ENCODE data around the gene TRPV2. TPM values are rescaled to one million over a fixed set of nuclear protein-coding genes. Genes with fewer than 3 reads are reported as not detected.

TRPV2 gene
- total RNA-seq, 2 donors from 2014 or later: 7.1 to 11.0 TPM

- no peaks in the 10 kb centered on the region for H3K9me3 ChIP-seq
- H3K27ac ChIP-seq: peak overlapping the region; percentile 35 to 49
- TF ChIP-seq CTCF (IDR thresholded peaks at IDR 0.05): no peak
- no peak for TF ChIP-seq POLR2A (IDR thresholded peaks at IDR 0.05)
- no peak for TF ChIP-seq POLR2AphosphoS5 (IDR thresholded peaks at IDR 0.05)
- no peaks in the 10 kb centered on the region for H3K36me3 ChIP-seq
- DNase-seq (ENCODE audit: low spot score): no peak
- no peak overlapping the region for H3K4me3 ChIP-seq
- 75% methylated on average over 8 of the region's 8 CpGs for WGBS
- no peaks in the 10 kb centered on the region for H3K4me1 ChIP-seq (replicated peaks)
- intact Hi-C loops (cut with DNase I): no loop called here
- H3K27me3 ChIP-seq (replicated peaks; ENCODE audit: insufficient read depth): no peaks in the 10 kb centered on the region
Measured at GRCh38 chr17:16477666-16478065, 62.3 kb downstream of the TRPV2 start.

- WGBS: 64% methylated on average over 6 of the region's 6 CpGs
- Histone ChIP-seq H3K4me1 (replicated peaks) (no peaks in the 10 kb centered on the region), H3K9me3 (no peaks in the 10 kb centered on the region), H3K4me3 (no peak overlapping the region), H3K36me3 (no peaks in the 10 kb centered on the region), H3K27me3 (replicated peaks; ENCODE audit: insufficient read depth) (no peaks in the 10 kb centered on the region), H3K27ac (peak overlapping the region in 1 of 2 donors; percentile 27)
- DNase-seq (ENCODE audit: low spot score): no peak
- TF ChIP-seq CTCF (IDR thresholded peaks at IDR 0.05) (no peak), POLR2A (IDR thresholded peaks at IDR 0.05) (no peak), POLR2AphosphoS5 (IDR thresholded peaks at IDR 0.05) (no peak)
- intact Hi-C loops (cut with DNase I): no loop called here
Measured at GRCh38 chr17:16478649-16479048, 63.3 kb downstream of the TRPV2 start.

- 92% methylated on average over 2 of the region's 2 CpGs for WGBS
Measured at GRCh38 chr17:16479264-16479663, 63.9 kb downstream of the TRPV2 start.

GRCh38 chr17:16480995-16481394 is 65.6 kb downstream of the TRPV2 start:
- DNase-seq (ENCODE audit: low spot score): no peak
- no peaks in the 10 kb centered on the region for H3K4me1 ChIP-seq (replicated peaks)
- intact Hi-C loops (cut with DNase I): no loop called here
- H3K27ac ChIP-seq: no peak overlapping the region
- no peaks in the 10 kb centered on the region for H3K9me3 ChIP-seq
- H3K36me3 ChIP-seq: no peaks in the 10 kb centered on the region
- TF ChIP-seq CTCF (IDR thresholded peaks at IDR 0.05): no peak
- no peak for TF ChIP-seq POLR2A (IDR thresholded peaks at IDR 0.05)
- 79% methylated on average over 6 of the region's 6 CpGs for WGBS
- no peaks in the 10 kb centered on the region for H3K27me3 ChIP-seq (replicated peaks; ENCODE audit: insufficient read depth)
- no peak overlapping the region for H3K4me3 ChIP-seq

More at GRCh38 chr17:16479264-16479663, 63.9 kb downstream of the TRPV2 start:
- intact Hi-C loops (cut with DNase I): no loop called here
- no peak overlapping the region for H3K27ac ChIP-seq
- H3K9me3 ChIP-seq: no peaks in the 10 kb centered on the region
- no peaks in the 10 kb centered on the region for H3K4me1 ChIP-seq (replicated peaks)
- no peak overlapping the region for H3K4me3 ChIP-seq
- no peak for TF ChIP-seq POLR2A (IDR thresholded peaks at IDR 0.05)
- no peak for TF ChIP-seq CTCF (IDR thresholded peaks at IDR 0.05)
- no peak for TF ChIP-seq POLR2AphosphoS5 (IDR thresholded peaks at IDR 0.05)
- H3K36me3 ChIP-seq: no peaks in the 10 kb centered on the region
- H3K27me3 ChIP-seq (replicated peaks; ENCODE audit: insufficient read depth): no peaks in the 10 kb centered on the region
- no peak for DNase-seq (ENCODE audit: low spot score)

GRCh38 chr17:16482253-16482652 is 66.9 kb downstream of the TRPV2 start:
- intact Hi-C loops (cut with DNase I): no loop called here
- TF ChIP-seq CTCF (IDR thresholded peaks at IDR 0.05) (no peak), POLR2AphosphoS5 (IDR thresholded peaks at IDR 0.05) (no peak), POLR2A (IDR thresholded peaks at IDR 0.05) (no peak)
- no peaks in the 10 kb centered on the region for H3K9me3 ChIP-seq
- WGBS: 88% methylated on average over 8 of the region's 8 CpGs
- H3K27me3 ChIP-seq (replicated peaks; ENCODE audit: insufficient read depth): no peaks in the 10 kb centered on the region
- peaks cover 5% of the 10 kb centered on the region for H3K4me1 ChIP-seq (replicated peaks)
- H3K27ac ChIP-seq: no peak overlapping the region
- H3K4me3 ChIP-seq: no peak overlapping the region
- no peak for DNase-seq (ENCODE audit: low spot score)
- H3K36me3 ChIP-seq: no peaks in the 10 kb centered on the region
